Small intestine (tissue), 7 donors: ENCODE measurements around the gene C2orf49. TPM values are rescaled to one million over a fixed set of nuclear protein-coding genes. Genes with fewer than 3 reads are reported as not detected.

Experiments
- DNase-seq, 2 donors: peaks; one replicate each; pipeline versions ENCODE4 v3.0.0 to v3.0.0-alpha.2; 2013
- FAIRE-seq: peaks from 2 replicates; lab custom pipeline; 2012; peaks lifted over from hg19 to GRCh38; lab: Jason Lieb, UNC
- H3K27ac ChIP-seq, 3 donors: one replicate each; pipeline ENCODE4 v1.5.1; 2013; ENCODE audit warnings: low read length in 2 of 3, mild to moderate bottlenecking in 2 of 3, control low read depth in 1 of 3, inconsistent platforms in 1 of 3, low read depth in 1 of 3, moderate library complexity in 1 of 3
- H3K27me3 ChIP-seq, 3 donors: one replicate each; pipeline ENCODE4 v1.6.1; 2013; ENCODE audit warnings: low read length in 3 of 3, inconsistent platforms in 1 of 3; ENCODE audit not compliant: control insufficient read depth in 3 of 3, insufficient read depth in 3 of 3
- H3K36me3 ChIP-seq, 3 donors: one replicate each; pipeline ENCODE4 v1.6.1; 2013; ENCODE audit warnings: low read length in 3 of 3, inconsistent platforms in 1 of 3, low read depth in 1 of 3, mild to moderate bottlenecking in 1 of 3, moderate library complexity in 1 of 3; ENCODE audit not compliant: control insufficient read depth in 3 of 3, insufficient read depth in 2 of 3
- H3K4me1 ChIP-seq, 3 donors: one replicate each; pipeline ENCODE4 v1.6.1; 2013; ENCODE audit warnings: low read length in 2 of 3, inconsistent platforms in 1 of 3, low read depth in 1 of 3, mild to moderate bottlenecking in 1 of 3, moderate library complexity in 1 of 3; ENCODE audit not compliant: control insufficient read depth in 3 of 3, insufficient read depth in 2 of 3
- H3K4me3 ChIP-seq, 3 donors: one replicate each; pipeline ENCODE4 v1.5.1; 2013; ENCODE audit warnings: low read length in 3 of 3, control low read depth in 1 of 3, inconsistent platforms in 1 of 3, low read depth in 1 of 3, mild to moderate bottlenecking in 1 of 3, moderate library complexity in 1 of 3
- H3K9me3 ChIP-seq, 2 donors: one replicate each; pipeline ENCODE4 v1.6.1; 2013; ENCODE audit warnings: low read depth in 1 of 2, low read length in 1 of 2; ENCODE audit not compliant: control insufficient read depth in 2 of 2, insufficient read depth in 1 of 2
- WGBS, 3 donors: extraction: QIAGEN DNeasy Blood & Tissue Kit; methylation state at CpG; one replicate each; pipeline ENCODE4 v1.1.7; 2013; 5-methylcytosine and 5-hydroxymethylcytosine counted together
- polyA plus RNA-seq, 4 donors: library from polyadenylated mRNA; stranded (reverse) in 3 of 4; unstranded in 1 of 4; fragments of 200-250 nt in 3 of 4; fragments of 120-200 nt in 1 of 4; gene quantifications; one replicate each; pipeline versions ENCODE4 v1.2.1 to v1.2.3, GENCODE V29; 2013
- donor health status: healthy with polysubstance abuse.
- donor health status: control.
- donor health status: control.
- donor health status: Bipolar disorder and iron deficiency.
- donor health status: healthy.

C2orf49 gene
- polyA plus RNA-seq, 4 donors, result 6.9 to 20.5 (median 8.2) TPM

DNA sequence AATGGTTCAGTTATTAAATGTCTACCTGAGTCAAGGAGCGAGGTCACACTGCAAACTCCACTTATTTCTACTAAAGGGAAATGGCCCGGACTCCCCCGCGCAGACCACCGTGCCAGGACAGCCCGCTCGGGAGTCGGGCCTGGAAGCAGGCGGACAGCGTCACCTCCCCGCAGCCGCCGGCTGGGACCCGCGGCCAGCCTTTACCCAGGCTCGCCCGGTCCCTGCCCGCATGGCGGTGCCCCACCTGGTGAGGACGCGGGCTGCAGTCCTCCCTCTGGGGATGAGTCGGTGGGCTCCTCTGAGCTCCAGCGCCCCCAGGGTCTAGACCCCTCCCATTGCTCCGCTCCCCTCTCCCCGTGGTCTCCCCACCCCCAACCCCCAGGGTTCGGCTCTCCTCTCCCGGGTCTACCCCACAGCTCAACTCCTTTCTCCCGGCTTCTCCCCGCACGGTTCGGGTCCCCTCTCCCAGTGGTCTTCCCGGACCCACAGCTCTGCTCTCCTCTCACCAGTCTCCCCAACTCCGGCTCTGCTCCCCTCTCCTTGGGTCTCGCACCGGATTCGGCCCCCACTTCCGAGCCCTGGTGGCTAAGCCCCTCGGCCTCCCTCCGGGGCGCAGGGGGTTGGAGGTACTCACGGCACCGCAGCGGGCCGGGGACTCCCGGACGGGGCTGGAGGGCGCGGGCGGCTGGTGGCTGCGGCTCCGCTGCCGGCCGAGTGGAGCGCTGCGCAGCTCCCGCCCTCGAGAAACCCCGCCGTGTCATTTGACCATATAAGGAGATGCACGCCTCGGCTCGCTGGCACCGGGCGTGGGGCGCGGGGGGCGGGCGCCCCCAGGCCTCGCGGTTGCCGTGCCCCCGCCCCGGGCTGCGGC is 61.2 kb downstream of the C2orf49 start, which contains the start of gene FHL2:
TSS of gene FHL2 (minus strand) at position 716 of the 871 bp plus-strand sequence. CDS start 12,535 bp downstream, outside the sequence.
- peaks cover 0 to 6% of the 10 kb centered on the region in 2 donors for H3K9me3 ChIP-seq
- no peak for FAIRE-seq
- H3K27me3 ChIP-seq, result peaks cover 0 to 35% (median 0%) of the 10 kb centered on the region in 3 donors
- H3K27ac ChIP-seq, result peak within 1 kb of the TSS; percentile 50 to 97 (median 97)
- peak within 1 kb of the TSS; percentile 84 to 96 (median 91) for H3K4me3 ChIP-seq
- peaks cover 4 to 13% (median 10%) of the 10 kb centered on the region in 3 donors for H3K4me1 ChIP-seq
- peak; percentile 75 to 91 for DNase-seq
- peaks cover 0 to 4% (median 2%) of the 10 kb centered on the region in 3 donors for H3K36me3 ChIP-seq
- 1 to 7% (median 3%) methylated on average over 54 to 74 of the region's 74 CpGs for WGBS, 3 donors

Other genes starting within 250 kb of the C2orf49 start
- under 1 TPM in 2 of 4 donors, not detected in 2; 0.04 to 0.12 TPM for gene GPR45, start 95.8 kb upstream of the C2orf49 start, polyA plus RNA-seq
- gene TGFBRAP1, start 7.8 kb upstream of the C2orf49 start, polyA plus RNA-seq, result 10 to 100 TPM in 1 of 4 donors, 1 to 10 TPM in 3; 6.0 to 13.9 (median 7.8) TPM
- gene FHL2, start 61.5 kb downstream of the C2orf49 start, polyA plus RNA-seq, result 100 to 1,000 TPM in 2 of 4 donors, 10 to 100 TPM in 2; 22.3 to 150 (median 75.5) TPM